ENCODE measurements around the gene MICAL1. TPM values are rescaled to one million over a fixed set of nuclear protein-coding genes. Genes with fewer than 3 reads are reported as not detected.

The MICAL1 gene
- total RNA-seq, 1 experiment from 2014 or later: 23.2 TPM

DNA sequence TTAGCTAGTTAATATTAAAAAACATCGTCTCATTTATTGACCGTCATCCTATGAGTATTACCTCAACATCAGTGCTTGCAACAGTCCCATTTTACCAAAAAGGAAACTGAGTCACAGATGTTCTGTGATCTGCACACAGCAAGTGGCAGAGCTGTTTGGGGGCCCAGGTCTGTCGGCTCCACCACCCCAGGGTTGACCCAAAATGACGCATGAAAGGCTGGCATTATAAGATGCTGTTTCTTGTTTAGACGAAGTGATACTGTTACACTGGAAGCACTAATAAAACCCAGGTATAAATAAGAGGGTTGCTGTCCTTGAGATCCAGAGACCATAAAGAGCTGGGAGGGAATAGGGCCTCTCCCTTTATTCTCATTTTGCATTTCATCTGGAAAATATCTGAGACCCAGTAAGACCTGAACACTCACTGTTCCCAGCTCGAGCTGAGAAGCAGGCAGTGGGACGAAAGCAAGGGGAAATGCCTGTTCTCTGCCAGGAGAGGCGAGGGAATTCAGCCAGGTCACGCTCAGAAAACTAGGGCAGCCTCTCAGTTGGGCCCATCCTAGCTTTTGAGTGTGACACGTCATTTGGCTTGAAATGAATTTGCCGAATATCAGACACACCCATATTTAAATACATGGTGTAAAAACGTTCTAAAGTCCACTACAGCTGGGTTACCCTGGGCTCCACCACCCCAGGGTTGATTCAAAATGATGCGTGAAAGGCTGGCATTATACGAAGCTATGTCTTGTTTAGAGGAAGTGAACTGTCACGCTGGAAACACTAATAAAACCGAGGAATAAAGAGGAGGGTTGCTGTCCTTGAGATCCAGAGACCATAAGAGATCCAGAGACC is 1.4 kb upstream of the MICAL1 start:
- TF ChIP-seq, protein P1, sequence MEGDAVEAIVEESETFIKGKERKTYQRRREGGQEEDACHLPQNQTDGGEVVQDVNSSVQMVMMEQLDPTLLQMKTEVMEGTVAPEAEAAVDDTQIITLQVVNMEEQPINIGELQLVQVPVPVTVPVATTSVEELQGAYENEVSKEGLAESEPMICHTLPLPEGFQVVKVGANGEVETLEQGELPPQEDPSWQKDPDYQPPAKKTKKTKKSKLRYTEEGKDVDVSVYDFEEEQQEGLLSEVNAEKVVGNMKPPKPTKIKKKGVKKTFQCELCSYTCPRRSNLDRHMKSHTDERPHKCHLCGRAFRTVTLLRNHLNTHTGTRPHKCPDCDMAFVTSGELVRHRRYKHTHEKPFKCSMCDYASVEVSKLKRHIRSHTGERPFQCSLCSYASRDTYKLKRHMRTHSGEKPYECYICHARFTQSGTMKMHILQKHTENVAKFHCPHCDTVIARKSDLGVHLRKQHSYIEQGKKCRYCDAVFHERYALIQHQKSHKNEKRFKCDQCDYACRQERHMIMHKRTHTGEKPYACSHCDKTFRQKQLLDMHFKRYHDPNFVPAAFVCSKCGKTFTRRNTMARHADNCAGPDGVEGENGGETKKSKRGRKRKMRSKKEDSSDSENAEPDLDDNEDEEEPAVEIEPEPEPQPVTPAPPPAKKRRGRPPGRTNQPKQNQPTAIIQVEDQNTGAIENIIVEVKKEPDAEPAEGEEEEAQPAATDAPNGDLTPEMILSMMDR (IDR thresholded peaks at IDR 0.05; ENCODE audit: unreplicated experiment): no peak
- Mint-ChIP-seq H3K36me3 (ENCODE audit: insufficient read depth, unreplicated experiment) (peaks cover 10% of the 10 kb centered on the region), H3K9me3 (ENCODE audit: unreplicated experiment) (no peaks in the 10 kb centered on the region), H3K4me3 (ENCODE audit: unreplicated experiment) (peak overlapping the region; percentile 93), H3K27me3 (ENCODE audit: insufficient read depth, unreplicated experiment) (no peaks in the 10 kb centered on the region), H3K27ac (ENCODE audit: low read depth, unreplicated experiment) (no peak overlapping the region), H3K4me1 (ENCODE audit: insufficient read depth, unreplicated experiment) (peaks cover 14% of the 10 kb centered on the region)
- ChIA-PET POLR2A (interaction anchor here (0.6 to 4.8 kb wide), 4 partner anchors 9 to 74 kb away, joined by 3 to 20 read pairs (median 4); partner anchors contain the start of genes PPIL6 and SMPD2), CTCF (interaction anchor here (0.7 to 1.9 kb wide), 6 partner anchors 8 to 328 kb away, joined by 3 to 7 read pairs (median 3); no protein-coding TSS in a partner anchor)
- BruUV-seq (replicated peaks): no TSS peak
- intact Hi-C loops (cut with micrococcal nuclease): loop anchor here (5.0 kb wide), 1 partner anchor 75 kb away; the partner anchor contains the start of gene CD164
- peak; percentile 56 for DNase-seq (ENCODE audit: unreplicated experiment)

DNA sequence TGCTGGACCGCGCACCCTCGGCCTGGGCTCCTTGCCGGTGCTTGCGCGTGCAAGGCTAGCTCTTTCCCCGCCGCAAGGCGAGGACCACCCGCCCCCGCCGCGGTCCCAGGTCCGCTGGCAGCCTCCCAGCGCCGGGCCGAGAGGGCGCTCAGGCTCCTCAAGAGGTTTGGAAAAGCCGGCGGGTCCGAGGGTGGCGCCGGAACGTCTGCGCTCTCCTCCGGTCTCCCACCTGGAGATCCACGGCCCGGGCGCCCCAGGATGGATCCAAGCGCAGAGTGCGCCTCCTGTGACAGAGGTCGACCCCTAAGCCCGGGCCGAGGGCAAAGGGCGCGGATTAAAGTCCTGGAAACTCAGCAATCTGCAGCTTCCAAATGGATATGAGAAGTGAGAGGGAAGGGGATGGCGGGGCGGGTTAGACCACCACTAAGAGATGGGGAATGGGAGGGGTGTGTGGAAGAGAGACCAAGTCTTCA is 575 bp upstream of the MICAL1 start:
- ChIA-PET POLR2A (interaction anchor here (0.6 to 4.8 kb wide), 4 partner anchors 9 to 73 kb away, joined by 3 to 20 read pairs (median 5); partner anchors contain the start of genes PPIL6 and SMPD2), CTCF (interaction anchor here (0.7 to 1.9 kb wide), 4 partner anchors 12 to 327 kb away, joined by 3 to 7 read pairs (median 4); no protein-coding TSS in a partner anchor)
- intact Hi-C loops (cut with micrococcal nuclease): loop anchor here (5.0 kb wide), 1 partner anchor 74 kb away; the partner anchor contains the start of gene CD164
- Mint-ChIP-seq H3K4me3 (ENCODE audit: unreplicated experiment) (peak overlapping the region; percentile 93), H3K27me3 (ENCODE audit: insufficient read depth, unreplicated experiment) (no peaks in the 10 kb centered on the region), H3K27ac (ENCODE audit: low read depth, unreplicated experiment) (no peak overlapping the region), H3K9me3 (ENCODE audit: unreplicated experiment) (no peaks in the 10 kb centered on the region), H3K4me1 (ENCODE audit: insufficient read depth, unreplicated experiment) (peaks cover 12% of the 10 kb centered on the region), H3K36me3 (ENCODE audit: insufficient read depth, unreplicated experiment) (peaks cover 2% of the 10 kb centered on the region)
- BruUV-seq (replicated peaks): no TSS peak
- TF ChIP-seq, protein P1 (IDR thresholded peaks at IDR 0.05; ENCODE audit: unreplicated experiment): no peak
- DNase-seq (ENCODE audit: unreplicated experiment): no peak

DNA sequence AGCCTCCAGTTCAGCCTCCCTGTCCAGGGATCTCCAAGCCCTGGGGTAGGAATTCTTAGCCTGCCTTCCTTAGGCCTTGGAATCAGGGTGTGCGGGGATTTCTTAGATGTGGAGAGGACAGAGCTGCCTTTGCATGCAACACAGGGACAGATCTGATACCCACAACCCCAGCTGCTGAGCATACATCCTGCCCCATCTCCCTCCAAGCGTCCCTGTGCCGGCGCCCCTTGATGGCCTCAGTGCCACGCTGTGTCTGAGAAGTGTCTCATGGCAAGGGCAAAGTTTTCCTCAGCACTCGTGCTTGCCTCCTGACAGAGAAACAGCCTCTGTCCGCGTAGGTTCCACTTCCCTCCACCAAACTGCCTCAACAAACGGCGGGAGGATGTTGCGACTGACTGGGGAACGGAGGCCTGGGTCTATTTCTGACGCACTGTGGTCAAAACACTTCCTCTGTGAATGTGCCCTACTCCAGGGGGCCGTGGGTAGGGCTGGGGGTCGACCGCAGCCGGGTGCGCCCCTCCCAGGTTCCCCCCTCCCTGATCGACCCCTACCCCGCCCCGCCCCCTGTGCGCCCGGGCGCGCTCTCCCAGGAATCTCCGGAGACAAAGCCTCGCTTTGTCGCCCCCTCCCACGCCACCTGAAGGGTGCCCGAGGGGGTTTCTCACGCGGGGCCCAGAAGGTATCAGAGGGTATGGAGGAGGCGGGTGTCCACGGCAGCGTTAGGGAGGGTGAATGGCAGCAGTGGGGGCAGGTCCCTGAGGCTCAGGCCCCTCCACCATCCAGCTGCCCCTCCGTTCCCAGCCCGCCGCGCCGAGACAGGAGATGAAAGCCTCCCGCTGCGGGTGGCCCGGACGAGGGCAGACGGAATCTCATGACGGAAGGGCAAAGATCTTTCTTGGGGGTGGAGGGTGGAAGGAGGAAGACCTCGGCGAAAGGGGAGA is 806 bp downstream of the MICAL1 start:
- Mint-ChIP-seq H3K9me3 (ENCODE audit: unreplicated experiment) (no peaks in the 10 kb centered on the region), H3K36me3 (ENCODE audit: insufficient read depth, unreplicated experiment) (peaks cover 7% of the 10 kb centered on the region), H3K4me3 (ENCODE audit: unreplicated experiment) (peak overlapping the region; percentile 93), H3K4me1 (ENCODE audit: insufficient read depth, unreplicated experiment) (peaks cover 12% of the 10 kb centered on the region), H3K27ac (ENCODE audit: low read depth, unreplicated experiment) (peak overlapping the region; percentile 63), H3K27me3 (ENCODE audit: insufficient read depth, unreplicated experiment) (no peaks in the 10 kb centered on the region)
- intact Hi-C loops (cut with micrococcal nuclease): loop anchor here (5.0 kb wide), 1 partner anchor 72 kb away; the partner anchor contains the start of gene CD164
- TF ChIP-seq, protein P1 (IDR thresholded peaks at IDR 0.05; ENCODE audit: unreplicated experiment): no peak
- DNase-seq (ENCODE audit: unreplicated experiment): no peak
- CTCF ChIA-PET: interaction anchor here (0.6 to 1.5 kb wide), 3 partner anchors 13 to 71 kb away, joined by 4 to 5 read pairs (median 4); no protein-coding TSS in a partner anchor
- BruUV-seq (replicated peaks): no TSS peak
- POLR2A ChIA-PET: interaction anchor here (0.6 to 4.8 kb wide), 2 partner anchors 12 to 1420 kb away, joined by 3 to 20 read pairs; partner anchors contain the start of genes AMD1, PPIL6 and SMPD2

All from MCF 10A (cell line).